ENCODE measurements around the gene CCDC167. TPM values are rescaled to one million over a fixed set of nuclear protein-coding genes. Genes with fewer than 3 reads are reported as not detected.

The CCDC167 gene
- total and polyA plus RNA-seq, 2 of the 8 experiments (the other 6 are each of a cell fraction or from before 2014, with no cell fraction given): 11.0 to 26.5 TPM

DNA sequence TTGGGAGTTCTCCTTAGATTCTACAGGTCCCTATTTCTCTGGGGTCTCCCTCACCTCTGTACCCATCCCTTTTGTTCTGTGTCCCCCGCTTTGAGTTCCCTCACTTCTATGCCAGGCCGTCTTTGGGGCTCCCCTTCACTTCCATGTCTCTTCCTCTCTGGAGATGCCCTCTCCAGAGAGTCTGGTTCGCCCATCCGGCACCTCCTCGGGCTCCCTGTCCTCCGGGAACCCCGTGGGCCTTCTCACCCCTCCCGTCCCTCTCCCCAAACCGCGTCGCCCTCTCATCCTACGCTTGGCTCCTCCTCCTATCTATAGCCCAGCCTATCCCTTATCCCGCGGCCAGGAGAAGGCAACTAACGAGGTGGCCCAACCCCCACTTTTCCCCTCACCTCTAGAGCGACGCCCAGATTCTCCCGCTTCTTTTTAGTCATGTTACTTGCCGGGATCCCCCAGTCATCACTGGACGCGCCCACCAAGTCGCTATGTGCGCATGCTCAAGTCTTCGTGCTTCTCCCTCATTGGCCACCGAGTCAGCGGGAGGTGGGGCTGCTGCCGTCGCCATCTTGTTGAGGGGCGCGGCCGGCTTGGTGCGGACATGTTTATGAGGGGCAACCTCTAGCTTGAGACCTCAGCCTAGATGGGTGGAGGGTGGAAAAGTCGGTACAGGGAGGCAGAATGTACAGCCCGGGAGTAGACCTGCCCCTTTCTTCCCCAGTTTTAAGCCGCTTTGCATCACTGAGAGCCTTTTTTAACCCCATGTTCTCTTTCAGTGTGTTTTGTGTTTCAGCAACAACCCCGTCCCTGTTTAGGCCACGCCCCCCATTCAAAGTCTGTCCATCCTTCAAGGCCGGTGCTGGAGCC, at the start of gene CCDC167 (continued):
- no peak for TF ChIP-seq HDAC2 (IDR thresholded peaks at IDR 0.05; ENCODE audit: borderline replicate concordance in 1 of 2, low read depth in 2 of 2, low read length in 2 of 2)
- TF ChIP-seq TBP (IDR thresholded peaks at IDR 0.05; ENCODE audit: low read depth, low read length): 0 out of 2 replicates have a peak, but pooled peaks have one; percentile 19
- TF ChIP-seq SIX5 (IDR thresholded peaks at IDR 0.05; ENCODE audit: low read depth, low read length): no peak; the same call in 1 of the 2 replicates
- peak; percentile 95 for TF ChIP-seq E2F6 (IDR thresholded peaks at IDR 0.05)
- TF ChIP-seq SIN3A (conservative IDR thresholded peaks at IDR 0.05 in 1 of 2, IDR thresholded peaks at IDR 0.05 in 1 of 2; ENCODE audit: low read depth in 1 of 2, low read length in 2 of 2): peak; percentile 34 to 48; a peak in 2 of 4 replicates
- TF ChIP-seq ATF2 (IDR thresholded peaks at IDR 0.05; ENCODE audit: low read length): no peak
- peak; percentile 46; the same call in 1 of the 2 replicates for TF ChIP-seq PHF8 (conservative IDR thresholded peaks at IDR 0.05; ENCODE audit: low read depth, low read length)
- no peak for TF ChIP-seq SRF (IDR thresholded peaks at IDR 0.05; ENCODE audit: low read depth, low read length)
- no peak for TF ChIP-seq GABPA (IDR thresholded peaks at IDR 0.05; ENCODE audit: borderline replicate concordance, insufficient read depth, low read length)
- peak; percentile 60; the same call in 1 of the 2 replicates for TF ChIP-seq TAF1 (IDR thresholded peaks at IDR 0.05; ENCODE audit: low read depth, low read length)
- no peak for TF ChIP-seq SUZ12 (IDR thresholded peaks at IDR 0.05; ENCODE audit: low read length)
- TF ChIP-seq RXRA (IDR thresholded peaks at IDR 0.05; ENCODE audit: insufficient read depth, low read depth, low read length): no peak
- TF ChIP-seq, protein P1, sequence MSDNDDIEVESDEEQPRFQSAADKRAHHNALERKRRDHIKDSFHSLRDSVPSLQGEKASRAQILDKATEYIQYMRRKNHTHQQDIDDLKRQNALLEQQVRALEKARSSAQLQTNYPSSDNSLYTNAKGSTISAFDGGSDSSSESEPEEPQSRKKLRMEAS (IDR thresholded peaks at IDR 0.05): peak; percentile 80
- TF ChIP-seq CBX8 (IDR thresholded peaks at IDR 0.05; ENCODE audit: borderline replicate concordance, low read depth, low read length): no peak
- TF ChIP-seq ASH2L (IDR thresholded peaks at IDR 0.05; ENCODE audit: low read length): peak; percentile 65
- peak; percentile 54; the same call in 1 of the 2 replicates for TF ChIP-seq SP1 (IDR thresholded peaks at IDR 0.05; ENCODE audit: low read depth, low read length)
- no peak for TF ChIP-seq RBBP5 (IDR thresholded peaks at IDR 0.05; ENCODE audit: borderline replicate concordance, low read depth, low read length)
- TF ChIP-seq SAP30 (IDR thresholded peaks at IDR 0.05; ENCODE audit: insufficient read depth, insufficient replicate concordance, low read length): peak; percentile 74
- TF ChIP-seq JUND (IDR thresholded peaks at IDR 0.05; ENCODE audit: low read length): no peak
- no peak for TF ChIP-seq TAF7 (optimal IDR thresholded peaks at IDR 0.05; ENCODE audit: borderline replicate concordance, low read depth, low read length)
